Neural progenitor cell (in vitro differentiated cells): ENCODE measurements around the gene ANKRD12.

Source experiments
- EZH2 ChIP-seq: fragments of 200-600 bp; sonication (generic); IDR thresholded peaks from 2 replicates; pipeline ENCODE4 v1.6.1; 2017; ENCODE audit warnings: antibody characterized with exemption, mild to moderate bottlenecking, moderate library complexity
- TF ChIP-seq, protein P1 (sequence below): fragments of 200-600 bp; sonication (generic); IDR thresholded peaks from 2 replicates; pipeline ENCODE4 v1.5.1; 2017; ENCODE audit warnings: antibody characterized with exemption, mild to moderate bottlenecking

DNA sequence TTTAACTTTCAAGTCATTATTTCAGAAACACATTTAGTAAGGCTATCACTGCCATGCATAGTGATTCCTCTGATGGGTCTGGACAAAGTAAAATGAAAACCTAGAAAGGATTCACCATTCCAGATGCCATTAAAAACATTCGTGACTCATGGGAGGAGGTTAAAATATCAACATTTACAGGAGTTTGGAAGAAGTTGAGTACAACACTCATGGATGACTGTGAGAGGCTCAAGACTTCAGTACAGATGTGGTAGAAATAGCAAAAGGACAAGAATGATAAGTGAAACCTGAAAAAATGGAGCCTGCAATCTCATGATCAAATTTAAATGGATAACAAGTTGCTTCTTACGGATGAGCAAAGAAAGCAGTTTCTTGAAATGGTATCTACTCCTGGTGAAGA, 192.2 kb downstream of the ANKRD12 start:
- TF ChIP-seq, protein P1, sequence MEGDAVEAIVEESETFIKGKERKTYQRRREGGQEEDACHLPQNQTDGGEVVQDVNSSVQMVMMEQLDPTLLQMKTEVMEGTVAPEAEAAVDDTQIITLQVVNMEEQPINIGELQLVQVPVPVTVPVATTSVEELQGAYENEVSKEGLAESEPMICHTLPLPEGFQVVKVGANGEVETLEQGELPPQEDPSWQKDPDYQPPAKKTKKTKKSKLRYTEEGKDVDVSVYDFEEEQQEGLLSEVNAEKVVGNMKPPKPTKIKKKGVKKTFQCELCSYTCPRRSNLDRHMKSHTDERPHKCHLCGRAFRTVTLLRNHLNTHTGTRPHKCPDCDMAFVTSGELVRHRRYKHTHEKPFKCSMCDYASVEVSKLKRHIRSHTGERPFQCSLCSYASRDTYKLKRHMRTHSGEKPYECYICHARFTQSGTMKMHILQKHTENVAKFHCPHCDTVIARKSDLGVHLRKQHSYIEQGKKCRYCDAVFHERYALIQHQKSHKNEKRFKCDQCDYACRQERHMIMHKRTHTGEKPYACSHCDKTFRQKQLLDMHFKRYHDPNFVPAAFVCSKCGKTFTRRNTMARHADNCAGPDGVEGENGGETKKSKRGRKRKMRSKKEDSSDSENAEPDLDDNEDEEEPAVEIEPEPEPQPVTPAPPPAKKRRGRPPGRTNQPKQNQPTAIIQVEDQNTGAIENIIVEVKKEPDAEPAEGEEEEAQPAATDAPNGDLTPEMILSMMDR, result no peak
- TF ChIP-seq EZH2, result no peak
